GM12878 (cell line): ENCODE data around the gene FAM156B.
"Not testable (repeated sequence)": the region's sequence is repeated elsewhere in the genome, so short reads cannot be mapped to it uniquely, and the experiment has no call there.

ENCODE experiments used
- BRCA1 ChIP-seq: IDR thresholded peaks from 2 replicates; pipeline ENCODE4 v1.6.1; 2011; ENCODE audit warnings: low read depth, low read length, improper control_type of control experiment
- CTCF ChIP-seq, 3 experiments: IDR thresholded peaks in 2 of 3; conservative IDR thresholded peaks in 1 of 3; 2 replicates each; pipeline ENCODE4 v1.5.1; 2011; ENCODE audit warnings: low read depth in 3 of 3, low read length in 3 of 3, mild to moderate bottlenecking in 3 of 3, control low read depth in 2 of 3, moderate library complexity in 2 of 3, inconsistent platforms in 1 of 3, mixed read lengths in 1 of 3; ENCODE audit not compliant: control insufficient read depth in 2 of 3, insufficient read depth in 1 of 3; ENCODE audit errors: extremely low read depth in 1 of 3
- ZZZ3 ChIP-seq: IDR thresholded peaks from 2 replicates; pipeline ENCODE4 v1.6.1; 2011; ENCODE audit warnings: low read depth; ENCODE audit not compliant: control insufficient read depth, insufficient read length

GRCh38 chrX:52907137-52907536 is 10.0 kb downstream of the FAM156B start:
- not testable (repeated sequence) for TF ChIP-seq BRCA1; ZZZ3; CTCF (IDR thresholded peaks at IDR 0.05 in 2 of 3, conservative IDR thresholded peaks at IDR 0.05 in 1 of 3; ENCODE audit: control insufficient read depth in 2 of 3, extremely low read depth in 1 of 3, insufficient read depth in 1 of 3, low read depth in 3 of 3, low read length in 3 of 3)
